HEK293 (cell line): Measurements from ENCODE around the gene SLC10A6.

Source experiments
- GLI2 ChIP-seq: fragments of 450-650 bp; formaldehyde crosslinking; IDR thresholded peaks from 2 replicates; pipeline ENCODE4; 2017; ENCODE audit warnings: missing biosample characterization, missing genetic modification characterization, low read depth, borderline replicate concordance
- HOXC10 ChIP-seq: sonication (generic); formaldehyde crosslinking; IDR thresholded peaks from 2 replicates; pipeline ENCODE4 v1.8.1; 2023; ENCODE audit warnings: mild to moderate bottlenecking, missing genetic modification reagents
- KLF8 ChIP-seq: fragments of 450-650 bp; formaldehyde crosslinking; IDR thresholded peaks from 2 replicates; pipeline ENCODE4 v1.5.1; 2016; ENCODE audit warnings: missing biosample characterization, missing genetic modification characterization
- PRDM1 ChIP-seq: fragments of 450-650 bp; formaldehyde crosslinking; IDR thresholded peaks from 2 replicates; pipeline ENCODE4; 2016; ENCODE audit warnings: missing biosample characterization, missing genetic modification characterization
- YY1 ChIP-seq: fragments of 450-650 bp; formaldehyde crosslinking; IDR thresholded peaks from 2 replicates; pipeline ENCODE4 v1.5.1; 2018; ENCODE audit warnings: missing biosample characterization, missing genetic modification characterization
- YY2 ChIP-seq: fragments of 450-650 bp; formaldehyde crosslinking; IDR thresholded peaks from 2 replicates; pipeline ENCODE4 v1.5.1; 2016; ENCODE audit warnings: missing biosample characterization, missing genetic modification characterization
- ZEB2 ChIP-seq: fragments of 450-650 bp; formaldehyde crosslinking; IDR thresholded peaks from 2 replicates; pipeline ENCODE4 v1.5.1; 2016; ENCODE audit warnings: missing biosample characterization, missing genetic modification characterization
- ZFP37 ChIP-seq: fragments of 450-650 bp; formaldehyde crosslinking; IDR thresholded peaks from 2 replicates; pipeline ENCODE4 v1.5.1; 2016; ENCODE audit warnings: missing biosample characterization, missing genetic modification characterization
- ZNF174 ChIP-seq: fragments of 450-650 bp; formaldehyde crosslinking; IDR thresholded peaks from 2 replicates; pipeline ENCODE4 v1.5.0; 2017; ENCODE audit warnings: missing biosample characterization, mild to moderate bottlenecking, missing genetic modification characterization
- ZNF184 ChIP-seq: fragments of 450-650 bp; IDR thresholded peaks from 2 replicates; pipeline ENCODE4 v1.5.1; 2018; ENCODE audit warnings: missing biosample characterization, mild to moderate bottlenecking, missing genetic modification characterization
- ZNF2 ChIP-seq: fragments of 450-650 bp; formaldehyde crosslinking; IDR thresholded peaks from 2 replicates; pipeline ENCODE4 v1.5.1; 2016; ENCODE audit warnings: missing biosample characterization, missing genetic modification characterization
- ZNF223 ChIP-seq: fragments of 450-650 bp; formaldehyde crosslinking; IDR thresholded peaks from 2 replicates; pipeline ENCODE4 v1.5.1; 2016; ENCODE audit warnings: missing biosample characterization, missing genetic modification characterization
- ZNF239 ChIP-seq: fragments of 450-650 bp; formaldehyde crosslinking; IDR thresholded peaks from 2 replicates; pipeline ENCODE4 v1.5.1; 2016; ENCODE audit warnings: missing biosample characterization, missing genetic modification characterization
- ZNF274 ChIP-seq, 2 experiments: fragments of 200-500 bp in 1 of 2; fragments of 450-650 bp in 1 of 2; sonication (Bioruptor generic) in 1 of 2; formaldehyde crosslinking in 1 of 2; IDR thresholded peaks; 2 replicates each; pipeline versions ENCODE4 v1.5.1 to v1.6.1; 2014 to 2016; ENCODE audit warnings: borderline replicate concordance in 1 of 2, inconsistent platforms in 1 of 2, low read length in 1 of 2, missing biosample characterization in 1 of 2, missing genetic modification characterization in 1 of 2
- ZNF311 ChIP-seq: fragments of 450-650 bp; formaldehyde crosslinking; IDR thresholded peaks from 2 replicates; pipeline ENCODE4 v1.5.1; 2017; ENCODE audit warnings: missing biosample characterization, missing genetic modification characterization, borderline replicate concordance
- ZNF366 ChIP-seq: fragments of 450-650 bp; formaldehyde crosslinking; conservative IDR thresholded peaks from 2 replicates; pipeline ENCODE4 v1.5.1; 2016; ENCODE audit warnings: missing biosample characterization, missing genetic modification characterization
- ZNF530 ChIP-seq: fragments of 450-650 bp; formaldehyde crosslinking; IDR thresholded peaks from 2 replicates; pipeline ENCODE4 v1.5.1; 2016; ENCODE audit warnings: low read depth, missing biosample characterization, missing genetic modification characterization
- ZNF548 ChIP-seq: fragments of 450-650 bp; formaldehyde crosslinking; IDR thresholded peaks from 2 replicates; pipeline ENCODE4 v1.5.1; 2016; ENCODE audit warnings: missing biosample characterization, missing genetic modification characterization
- ZNF549 ChIP-seq: fragments of 450-650 bp; IDR thresholded peaks from 2 replicates; pipeline ENCODE4 v1.5.1; 2018; ENCODE audit warnings: missing biosample characterization, missing genetic modification characterization, mild to moderate bottlenecking, inconsistent platforms, moderate library complexity
- ZNF571 ChIP-seq: fragments of 450-650 bp; formaldehyde crosslinking; IDR thresholded peaks from 2 replicates; pipeline ENCODE4 v1.5.0; 2017; ENCODE audit warnings: missing biosample characterization, missing genetic modification characterization
- ZNF596 ChIP-seq: fragments of 450-650 bp; IDR thresholded peaks from 2 replicates; pipeline ENCODE4 v1.5.0; 2018; ENCODE audit warnings: missing biosample characterization, mild to moderate bottlenecking, missing genetic modification characterization, moderate library complexity
- ZNF629 ChIP-seq: fragments of 450-650 bp; formaldehyde crosslinking; IDR thresholded peaks from 2 replicates; pipeline ENCODE4 v1.5.1; 2017; ENCODE audit warnings: missing biosample characterization, missing genetic modification characterization
- ZNF830 ChIP-seq: fragments of 450-650 bp; IDR thresholded peaks from 2 replicates; pipeline ENCODE4 v1.5.0; 2018; ENCODE audit warnings: missing biosample characterization, missing genetic modification characterization, low read depth, mild to moderate bottlenecking, moderate library complexity
- TF ChIP-seq, protein P1 (sequence below): fragments of 450-650 bp; formaldehyde crosslinking; IDR thresholded peaks from 2 replicates; pipeline ENCODE4 v1.5.1; 2016; ENCODE audit warnings: missing biosample characterization, missing genetic modification characterization
- TF ChIP-seq, protein P2 (sequence below): fragments of 450-650 bp; formaldehyde crosslinking; conservative IDR thresholded peaks from 2 replicates; pipeline ENCODE4 v1.5.1; 2016; ENCODE audit warnings: low read depth, missing biosample characterization, missing genetic modification characterization
- TF ChIP-seq, protein P3 (sequence below): fragments of 450-650 bp; formaldehyde crosslinking; IDR thresholded peaks from 2 replicates; pipeline ENCODE4 v1.5.1; 2016; ENCODE audit warnings: missing biosample characterization, missing genetic modification characterization, low read depth
- TF ChIP-seq, protein P4 (sequence below): fragments of 450-650 bp; formaldehyde crosslinking; IDR thresholded peaks from 2 replicates; pipeline ENCODE4 v1.5.1; 2016; ENCODE audit warnings: missing biosample characterization, missing genetic modification characterization
- TF ChIP-seq, protein P5 (sequence below): fragments of 450-650 bp; formaldehyde crosslinking; IDR thresholded peaks from 2 replicates; pipeline ENCODE4 v1.5.1; 2016; ENCODE audit warnings: missing biosample characterization, missing genetic modification characterization

SLC10A6 gene

DNA sequence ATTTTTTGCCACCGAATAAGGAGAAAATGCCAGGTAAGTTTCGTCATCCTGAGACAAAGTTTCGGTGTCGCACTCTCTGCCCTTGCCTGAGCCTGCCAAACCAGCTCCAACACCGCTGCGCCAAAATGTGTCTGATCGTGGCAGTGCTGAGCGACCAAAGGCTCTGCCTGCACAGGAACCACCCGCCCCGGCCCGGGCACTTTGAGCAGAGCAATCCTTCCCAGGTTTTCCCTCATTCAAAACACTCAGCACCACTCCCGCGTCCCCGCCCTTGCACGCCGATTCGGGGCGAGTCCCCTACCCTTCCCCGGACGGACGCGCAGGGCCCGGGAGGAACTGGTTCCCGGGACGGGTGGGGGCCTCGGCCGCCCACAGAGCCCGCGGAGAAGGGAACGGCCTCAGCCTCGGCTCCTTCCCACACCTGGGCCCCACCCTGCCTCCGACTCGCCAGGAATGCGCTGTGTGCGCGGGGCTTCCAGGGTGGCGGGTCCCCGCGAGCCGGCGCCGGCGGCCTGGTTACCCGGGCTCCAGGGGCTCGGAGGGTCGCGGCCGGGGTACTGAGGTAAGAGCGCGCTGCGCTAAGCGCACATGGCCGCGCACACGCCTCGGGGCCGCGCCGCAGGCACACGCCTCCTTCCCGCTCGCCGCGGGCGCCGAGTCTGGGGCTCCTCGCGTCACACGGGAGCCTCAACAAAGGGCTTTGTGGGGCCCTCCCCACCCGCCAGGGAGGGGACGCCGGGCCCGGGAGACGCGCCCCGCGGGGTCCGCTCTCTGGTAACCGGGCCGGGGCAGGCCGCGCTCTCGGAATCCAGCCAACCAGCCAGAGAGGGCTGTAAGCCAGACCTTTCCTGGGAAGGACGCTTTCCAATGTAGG, 42.8 kb upstream of the SLC10A6 start, which contains the start of gene C4orf36 (continued):
- TF ChIP-seq, protein P1, sequence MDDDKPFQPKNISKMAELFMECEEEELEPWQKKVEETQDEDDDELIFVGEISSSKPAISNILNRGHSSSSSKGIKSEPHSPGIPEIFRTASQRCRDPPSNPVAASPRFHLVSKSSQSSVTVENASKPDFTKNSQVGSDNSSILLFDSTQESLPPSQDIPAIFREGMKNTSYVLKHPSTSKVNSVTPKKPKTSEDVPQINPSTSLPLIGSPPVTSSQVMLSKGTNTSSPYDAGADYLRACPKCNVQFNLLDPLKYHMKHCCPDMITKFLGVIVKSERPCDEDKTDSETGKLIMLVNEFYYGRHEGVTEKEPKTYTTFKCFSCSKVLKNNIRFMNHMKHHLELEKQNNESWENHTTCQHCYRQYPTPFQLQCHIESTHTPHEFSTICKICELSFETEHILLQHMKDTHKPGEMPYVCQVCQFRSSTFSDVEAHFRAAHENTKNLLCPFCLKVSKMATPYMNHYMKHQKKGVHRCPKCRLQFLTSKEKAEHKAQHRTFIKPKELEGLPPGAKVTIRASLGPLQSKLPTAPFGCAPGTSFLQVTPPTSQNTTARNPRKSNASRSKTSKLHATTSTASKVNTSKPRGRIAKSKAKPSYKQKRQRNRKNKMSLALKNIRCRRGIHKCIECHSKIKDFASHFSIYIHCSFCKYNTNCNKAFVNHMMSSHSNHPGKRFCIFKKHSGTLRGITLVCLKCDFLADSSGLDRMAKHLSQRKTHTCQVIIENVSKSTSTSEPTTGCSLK (tag by site-specific recombination) = no peak
- TF ChIP-seq ZFP37 (tag by site-specific recombination) (0 out of 2 replicates have a peak, but pooled peaks have one; percentile 47), GLI2 (tag by site-specific recombination) (no peak), ZNF2 (tag by site-specific recombination) (peak; percentile 78; the same call in 1 of the 2 replicates), ZNF549 (no peak), ZNF629 (tag by site-specific recombination) (no peak; the same call in 1 of the 2 replicates), ZNF223 (tag by site-specific recombination) (no peak), ZNF311 (tag by site-specific recombination) (no peak), ZNF571 (tag by site-specific recombination) (no peak), ZNF548 (no peak), ZNF366 (tag by site-specific recombination) (peak; percentile 53), YY1 (no peak), ZNF184 (tag by site-specific recombination) (peak; percentile 44; the same call in 1 of the 2 replicates), YY2 (tag by site-specific recombination) (no peak), ZNF596 (tag by site-specific recombination) (0 out of 2 replicates have a peak, but pooled peaks have one; percentile 13), KLF8 (tag by site-specific recombination) (peak; percentile 93; the same call in 1 of the 2 replicates), ZEB2 (tag by site-specific recombination) (peak; percentile 72), ZNF174 (tag by site-specific recombination) (no peak), PRDM1 (tag by site-specific recombination) (0 out of 2 replicates have a peak, but pooled peaks have one; percentile 8), HOXC10 (CRISPR knock-in tag) (no peak), ZNF274 (IDR thresholded peaks at IDR 0.05; ENCODE audit: low read length) (no peak), ZNF274 (tag by site-specific recombination; IDR thresholded peaks at IDR 0.05; ENCODE audit: borderline replicate concordance) (no peak), ZNF830 (tag by site-specific recombination) (no peak), ZNF239 (tag by site-specific recombination) (no peak), ZNF530 (no peak)
- TF ChIP-seq, protein P2, sequence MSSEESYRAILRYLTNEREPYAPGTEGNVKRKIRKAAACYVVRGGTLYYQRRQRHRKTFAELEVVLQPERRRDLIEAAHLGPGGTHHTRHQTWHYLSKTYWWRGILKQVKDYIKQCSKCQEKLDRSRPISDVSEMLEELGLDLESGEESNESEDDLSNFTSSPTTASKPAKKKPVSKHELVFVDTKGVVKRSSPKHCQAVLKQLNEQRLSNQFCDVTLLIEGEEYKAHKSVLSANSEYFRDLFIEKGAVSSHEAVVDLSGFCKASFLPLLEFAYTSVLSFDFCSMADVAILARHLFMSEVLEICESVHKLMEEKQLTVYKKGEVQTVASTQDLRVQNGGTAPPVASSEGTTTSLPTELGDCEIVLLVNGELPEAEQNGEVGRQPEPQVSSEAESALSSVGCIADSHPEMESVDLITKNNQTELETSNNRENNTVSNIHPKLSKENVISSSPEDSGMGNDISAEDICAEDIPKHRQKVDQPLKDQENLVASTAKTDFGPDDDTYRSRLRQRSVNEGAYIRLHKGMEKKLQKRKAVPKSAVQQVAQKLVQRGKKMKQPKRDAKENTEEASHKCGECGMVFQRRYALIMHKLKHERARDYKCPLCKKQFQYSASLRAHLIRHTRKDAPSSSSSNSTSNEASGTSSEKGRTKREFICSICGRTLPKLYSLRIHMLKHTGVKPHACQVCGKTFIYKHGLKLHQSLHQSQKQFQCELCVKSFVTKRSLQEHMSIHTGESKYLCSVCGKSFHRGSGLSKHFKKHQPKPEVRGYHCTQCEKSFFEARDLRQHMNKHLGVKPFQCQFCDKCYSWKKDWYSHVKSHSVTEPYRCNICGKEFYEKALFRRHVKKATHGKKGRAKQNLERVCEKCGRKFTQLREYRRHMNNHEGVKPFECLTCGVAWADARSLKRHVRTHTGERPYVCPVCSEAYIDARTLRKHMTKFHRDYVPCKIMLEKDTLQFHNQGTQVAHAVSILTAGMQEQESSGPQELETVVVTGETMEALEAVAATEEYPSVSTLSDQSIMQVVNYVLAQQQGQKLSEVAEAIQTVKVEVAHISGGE (tag by site-specific recombination) = peak; percentile 83
- TF ChIP-seq, protein P3, sequence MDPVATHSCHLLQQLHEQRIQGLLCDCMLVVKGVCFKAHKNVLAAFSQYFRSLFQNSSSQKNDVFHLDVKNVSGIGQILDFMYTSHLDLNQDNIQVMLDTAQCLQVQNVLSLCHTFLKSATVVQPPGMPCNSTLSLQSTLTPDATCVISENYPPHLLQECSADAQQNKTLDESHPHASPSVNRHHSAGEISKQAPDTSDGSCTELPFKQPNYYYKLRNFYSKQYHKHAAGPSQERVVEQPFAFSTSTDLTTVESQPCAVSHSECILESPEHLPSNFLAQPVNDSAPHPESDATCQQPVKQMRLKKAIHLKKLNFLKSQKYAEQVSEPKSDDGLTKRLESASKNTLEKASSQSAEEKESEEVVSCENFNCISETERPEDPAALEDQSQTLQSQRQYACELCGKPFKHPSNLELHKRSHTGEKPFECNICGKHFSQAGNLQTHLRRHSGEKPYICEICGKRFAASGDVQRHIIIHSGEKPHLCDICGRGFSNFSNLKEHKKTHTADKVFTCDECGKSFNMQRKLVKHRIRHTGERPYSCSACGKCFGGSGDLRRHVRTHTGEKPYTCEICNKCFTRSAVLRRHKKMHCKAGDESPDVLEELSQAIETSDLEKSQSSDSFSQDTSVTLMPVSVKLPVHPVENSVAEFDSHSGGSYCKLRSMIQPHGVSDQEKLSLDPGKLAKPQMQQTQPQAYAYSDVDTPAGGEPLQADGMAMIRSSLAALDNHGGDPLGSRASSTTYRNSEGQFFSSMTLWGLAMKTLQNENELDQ = no peak
- TF ChIP-seq, protein P4, sequence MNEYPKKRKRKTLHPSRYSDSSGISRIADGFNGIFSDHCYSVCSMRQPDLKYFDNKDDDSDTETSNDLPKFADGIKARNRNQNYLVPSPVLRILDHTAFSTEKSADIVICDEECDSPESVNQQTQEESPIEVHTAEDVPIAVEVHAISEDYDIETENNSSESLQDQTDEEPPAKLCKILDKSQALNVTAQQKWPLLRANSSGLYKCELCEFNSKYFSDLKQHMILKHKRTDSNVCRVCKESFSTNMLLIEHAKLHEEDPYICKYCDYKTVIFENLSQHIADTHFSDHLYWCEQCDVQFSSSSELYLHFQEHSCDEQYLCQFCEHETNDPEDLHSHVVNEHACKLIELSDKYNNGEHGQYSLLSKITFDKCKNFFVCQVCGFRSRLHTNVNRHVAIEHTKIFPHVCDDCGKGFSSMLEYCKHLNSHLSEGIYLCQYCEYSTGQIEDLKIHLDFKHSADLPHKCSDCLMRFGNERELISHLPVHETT (tag by site-specific recombination) = no peak
- TF ChIP-seq, protein P5, sequence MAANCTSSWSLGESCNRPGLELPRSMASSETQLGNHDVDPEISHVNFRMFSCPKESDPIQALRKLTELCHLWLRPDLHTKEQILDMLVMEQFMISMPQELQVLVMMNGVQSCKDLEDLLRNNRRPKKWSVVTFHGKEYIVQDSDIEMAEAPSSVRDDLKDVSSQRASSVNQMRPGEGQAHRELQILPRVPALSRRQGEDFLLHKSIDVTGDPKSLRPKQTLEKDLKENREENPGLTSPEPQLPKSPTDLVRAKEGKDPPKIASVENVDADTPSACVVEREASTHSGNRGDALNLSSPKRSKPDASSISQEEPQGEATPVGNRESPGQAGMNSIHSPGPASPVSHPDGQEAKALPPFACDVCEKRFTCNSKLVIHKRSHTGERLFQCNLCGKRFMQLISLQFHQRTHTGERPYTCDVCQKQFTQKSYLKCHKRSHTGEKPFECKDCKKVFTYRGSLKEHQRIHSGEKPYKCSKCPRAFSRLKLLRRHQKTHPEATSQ (tag by site-specific recombination) = no peak
